T-helper 2 cell (primary cell): ENCODE measurements around the gene SLC35E2B.
"Not testable (repeated sequence)": the region's sequence is repeated elsewhere in the genome, so short reads cannot be mapped to it uniquely, and the experiment has no call there.

Source experiments
- DNase-seq, 5 experiments: peaks; one replicate each; pipeline versions ENCODE4 v3.0.0 to v3.0.0-alpha.2; 2012 to 2022

SLC35E2B gene

GRCh38 chr1:1637479-1637875, 55.1 kb downstream of the SLC35E2B start:
- not testable (repeated sequence) for DNase-seq

DNA sequence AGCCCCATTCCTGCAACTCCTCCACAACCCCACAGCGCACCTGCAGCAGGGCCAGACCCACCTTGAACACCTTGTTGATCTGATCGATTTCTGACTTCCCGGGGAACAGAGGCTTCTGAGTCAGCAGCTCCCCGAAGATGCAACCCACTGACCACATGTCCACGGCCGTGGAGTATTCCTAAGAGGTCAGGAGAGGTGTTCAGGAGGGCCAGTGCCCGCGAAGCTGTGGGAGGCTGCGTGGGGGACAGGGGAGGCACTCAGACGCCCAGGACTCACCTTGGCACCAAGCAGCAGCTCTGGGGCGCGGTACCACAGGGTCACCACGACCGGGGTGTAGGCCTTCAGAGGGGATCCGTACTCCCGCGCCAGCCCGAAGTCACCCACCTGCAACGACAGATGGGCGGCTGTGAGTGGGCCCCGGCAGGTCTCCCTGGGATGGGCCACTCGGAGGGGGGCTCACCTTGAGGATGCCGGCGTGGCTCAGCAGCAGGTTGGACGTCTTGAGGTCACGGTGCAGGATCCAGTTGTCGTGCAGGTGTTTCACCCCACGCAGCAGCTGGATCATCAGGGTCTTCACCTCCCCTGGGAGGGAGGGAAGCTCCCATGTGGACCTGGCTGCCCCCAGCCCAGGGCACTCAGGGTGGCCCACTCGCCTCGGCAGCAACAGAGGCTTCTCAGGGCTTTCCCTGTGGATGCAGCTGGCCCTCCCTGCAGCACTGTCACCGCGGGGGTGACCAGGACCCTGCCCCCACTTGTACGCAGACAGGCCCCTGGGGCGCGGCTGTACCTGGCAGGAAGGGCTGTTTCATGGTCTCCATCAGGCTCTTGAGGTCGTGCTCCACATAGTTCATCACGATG, 55.7 kb downstream of the SLC35E2B start:
- DNase-seq, result not testable (repeated sequence)

DNA sequence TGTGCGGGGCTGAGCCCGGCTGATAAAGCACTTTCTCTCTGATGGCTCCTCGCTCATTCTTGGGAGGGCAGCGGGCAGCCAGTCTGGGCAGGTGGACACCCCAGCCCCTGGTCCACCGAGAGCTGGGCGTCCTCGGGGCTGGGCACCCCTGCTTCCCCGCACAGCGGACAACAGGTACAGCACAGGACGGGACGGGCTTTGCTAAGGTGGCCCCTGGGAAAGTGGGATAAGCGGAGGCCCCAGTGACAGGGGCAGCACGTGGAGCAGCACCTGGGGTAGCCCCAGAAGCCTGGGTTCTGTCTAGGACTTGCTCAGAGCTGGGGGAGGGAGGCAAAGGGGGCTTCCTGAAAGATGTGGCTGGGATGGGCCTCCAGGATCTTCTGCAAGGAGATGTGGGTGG, 58.0 kb downstream of the SLC35E2B start:
- not testable (repeated sequence) for DNase-seq

DNA sequence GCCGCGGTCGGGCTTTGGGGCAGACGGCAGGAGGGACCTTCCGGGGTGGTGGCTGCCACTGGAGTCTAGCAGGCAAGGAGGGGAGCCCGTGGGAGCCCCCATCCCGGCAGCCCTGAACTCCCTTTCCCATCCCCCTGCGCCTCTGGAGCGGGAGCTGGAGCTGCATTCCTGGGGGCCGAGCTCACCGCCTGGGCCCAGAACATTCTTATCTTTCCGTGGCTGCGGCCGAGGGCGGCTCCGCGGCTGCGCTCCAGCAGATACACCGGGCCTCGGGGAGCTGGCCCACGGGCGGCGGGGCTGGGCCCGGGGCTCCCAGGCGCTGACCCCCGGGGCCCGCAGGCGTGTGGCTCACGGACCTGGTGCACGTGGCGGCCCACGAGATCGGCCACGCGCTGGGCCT, 59.2 kb downstream of the SLC35E2B start:
- DNase-seq, result not testable (repeated sequence)

- no peak for DNase-seq
Measured at GRCh38 chr1:1631782-1632420, 60.7 kb downstream of the SLC35E2B start, which contains the start of gene MMP23B. Gene MMP23B (plus strand): TSS chr1:1632173. CDS start chr1:1632219, 46 bp downstream.

DNA sequence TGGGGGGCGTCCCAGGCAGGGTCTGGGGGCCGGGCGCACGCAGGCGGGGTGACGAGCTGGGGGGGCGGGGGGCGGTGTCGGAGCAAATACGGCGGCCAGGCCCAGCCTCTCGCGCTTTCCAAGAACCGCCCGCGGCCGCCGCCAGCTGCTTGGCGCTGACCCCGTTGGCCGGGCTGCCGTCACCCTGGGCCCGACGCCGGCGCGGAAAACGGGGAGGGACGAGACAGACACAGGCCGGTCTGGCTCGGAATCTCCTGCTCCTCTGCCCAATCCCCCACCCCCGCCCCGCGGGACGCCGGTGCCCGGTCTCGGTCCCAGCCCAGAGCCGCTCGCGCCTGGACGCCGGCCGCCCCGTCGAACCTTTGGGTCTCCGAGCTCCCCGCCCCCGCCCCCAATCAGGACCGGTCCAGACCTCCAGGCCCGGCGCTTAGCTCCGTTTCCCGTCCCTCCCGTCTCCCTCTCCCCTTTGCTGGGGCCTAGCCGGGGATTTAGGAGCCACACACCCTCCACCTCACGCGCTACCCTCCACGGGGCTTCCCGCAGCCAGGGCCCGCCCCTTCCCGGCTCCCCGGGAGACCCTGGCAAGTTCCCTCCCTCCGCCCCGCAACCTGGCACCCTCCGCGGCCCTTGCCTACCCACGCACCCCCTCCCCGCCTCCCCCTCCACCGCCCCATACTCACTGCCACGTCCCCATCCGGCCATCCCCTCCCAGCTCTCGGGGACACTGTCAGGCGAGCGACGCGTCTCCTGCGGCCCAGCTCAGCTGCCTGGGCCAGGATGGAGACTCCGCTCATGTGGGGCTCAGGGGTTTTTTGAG, 61.4 kb downstream of the SLC35E2B start:
- DNase-seq, result peak in 2 of 5 experiments; percentile 39 to 57

DNA sequence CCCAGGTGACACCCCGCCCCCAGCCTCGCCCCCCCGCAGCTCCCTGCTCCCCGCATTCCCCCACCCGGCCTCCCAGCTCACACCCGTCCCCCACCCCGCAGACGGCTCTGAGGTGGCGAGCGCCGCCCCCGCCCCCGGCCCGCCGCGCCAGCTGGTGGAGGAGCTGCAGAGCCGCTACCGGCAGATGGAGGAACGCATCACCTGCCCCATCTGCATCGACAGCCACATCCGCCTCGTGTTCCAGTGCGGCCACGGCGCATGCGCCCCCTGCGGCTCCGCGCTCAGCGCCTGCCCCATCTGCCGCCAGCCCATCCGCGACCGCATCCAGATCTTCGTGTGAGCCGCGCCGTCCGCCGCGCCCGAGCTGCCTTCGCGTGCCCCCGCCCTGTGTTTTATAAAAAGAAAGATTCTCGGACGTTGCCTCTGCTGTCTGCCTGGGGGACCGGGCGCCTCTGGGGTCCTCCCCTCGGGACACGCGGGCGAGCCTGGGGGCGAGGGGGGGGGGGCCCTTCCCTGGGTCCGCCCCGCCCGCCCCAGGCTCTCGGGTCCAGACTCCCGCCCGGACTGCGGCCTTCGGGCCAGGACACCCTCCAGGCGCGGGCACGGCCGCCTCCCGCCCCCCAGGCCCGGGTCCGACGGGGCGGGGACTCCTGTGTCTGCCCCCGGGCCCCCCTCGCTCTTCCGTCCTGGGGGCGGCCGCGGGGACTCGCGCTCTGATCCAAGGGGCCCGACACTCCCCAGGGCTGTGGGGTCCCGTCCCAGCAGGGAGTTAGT, 62.2 kb downstream of the SLC35E2B start:
- peak; percentile 82 to 98 (median 94) for DNase-seq

DNA sequence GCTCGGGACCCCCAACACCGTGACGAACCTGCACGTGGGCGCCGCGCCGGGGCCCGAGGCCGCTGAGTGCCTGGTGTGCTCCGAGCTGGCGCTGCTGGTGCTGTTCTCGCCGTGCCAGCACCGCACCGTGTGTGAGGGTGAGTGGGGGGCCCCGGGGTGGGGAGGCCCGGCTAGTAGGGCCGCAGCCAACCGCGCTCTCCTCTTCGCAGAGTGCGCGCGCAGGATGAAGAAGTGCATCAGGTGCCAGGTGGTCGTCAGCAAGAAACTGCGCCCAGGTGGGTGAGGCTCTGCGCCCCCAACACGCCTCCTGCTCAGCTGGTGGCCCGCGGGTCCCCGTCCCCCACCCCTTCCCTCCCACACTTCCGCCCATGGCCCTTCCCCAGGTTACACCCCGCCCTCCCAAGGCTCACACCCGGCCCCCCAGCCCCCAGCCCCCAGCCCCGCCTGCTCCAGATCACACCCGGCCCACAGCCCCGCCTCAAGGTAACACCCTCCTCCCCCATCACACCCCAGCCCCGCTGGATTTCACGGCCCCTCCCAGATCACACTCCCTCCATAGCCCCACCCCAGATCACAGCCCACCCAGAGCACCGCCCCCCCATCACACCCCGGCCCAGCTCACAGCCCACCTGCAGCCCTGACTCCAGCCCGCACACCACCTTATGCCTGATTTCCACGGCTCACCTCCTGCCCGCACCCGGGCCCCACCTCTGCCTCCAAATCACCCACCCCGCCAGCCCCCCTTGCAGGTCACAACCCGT, 63.0 kb downstream of the SLC35E2B start:
- DNase-seq, result peak in 4 of 5 experiments; percentile 35 to 95 (median 77)

- DNase-seq, result peak in 3 of 5 experiments; percentile 31 to 47 (median 40)
Measured at GRCh38 chr1:1628754-1629429, 63.7 kb downstream of the SLC35E2B start.

GRCh38 chr1:1627829-1628753, 64.5 kb downstream of the SLC35E2B start:
- no peak for DNase-seq

DNA sequence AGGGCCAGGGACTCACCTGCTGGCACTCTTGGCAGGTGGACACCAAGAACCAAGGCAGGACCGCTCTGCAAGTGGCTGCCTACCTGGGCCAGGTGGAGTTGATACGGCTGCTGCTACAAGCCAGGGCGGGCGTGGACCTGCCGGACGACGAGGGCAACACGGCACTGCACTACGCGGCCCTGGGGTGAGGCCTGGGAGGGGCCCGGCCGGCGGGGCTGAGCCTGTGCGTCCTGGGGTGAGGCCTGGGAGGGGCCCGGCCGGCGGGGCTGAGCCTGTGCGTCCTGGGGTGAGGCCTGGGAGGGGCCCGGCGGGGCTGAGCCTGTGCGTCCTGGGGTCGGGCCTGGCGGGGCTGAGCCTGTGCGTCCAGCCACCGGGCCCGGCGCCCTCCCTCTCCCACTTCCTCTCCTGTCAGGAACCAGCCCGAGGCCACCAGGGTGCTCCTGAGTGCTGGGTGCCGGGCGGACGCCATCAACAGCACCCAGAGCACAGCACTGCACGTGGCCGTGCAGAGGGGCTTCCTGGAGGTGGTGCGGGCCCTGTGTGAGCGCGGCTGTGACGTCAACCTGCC, 65.2 kb downstream of the SLC35E2B start:
- no peak for DNase-seq

GRCh38 chr1:1626207-1627141, 66.1 kb downstream of the SLC35E2B start:
- no peak for DNase-seq

DNA sequence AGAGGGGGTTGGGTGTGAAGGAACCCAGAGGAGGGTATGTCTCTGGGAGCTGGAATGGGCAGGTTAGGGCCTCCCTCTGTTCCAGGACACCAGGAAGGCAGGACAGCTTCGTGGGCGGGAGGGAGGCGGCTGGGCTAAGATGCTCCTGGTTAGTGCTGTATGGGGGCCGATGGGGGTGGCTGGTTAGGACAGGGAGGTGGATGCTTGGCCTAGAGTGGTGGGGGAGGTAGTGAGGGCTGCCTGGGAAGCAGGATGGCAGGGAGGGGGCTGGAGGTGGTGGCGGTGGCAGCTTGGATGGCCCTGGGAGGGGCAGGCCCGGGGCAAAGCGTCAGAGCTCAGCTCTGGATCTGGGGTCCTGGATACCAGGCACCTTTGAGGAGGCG, 66.8 kb downstream of the SLC35E2B start:
- no peak for DNase-seq

- DNase-seq, result no peak
Measured at GRCh38 chr1:1625404-1625775, 67.2 kb downstream of the SLC35E2B start.

GRCh38 chr1:1624443-1625403, 67.9 kb downstream of the SLC35E2B start:
- DNase-seq, result no peak

DNA sequence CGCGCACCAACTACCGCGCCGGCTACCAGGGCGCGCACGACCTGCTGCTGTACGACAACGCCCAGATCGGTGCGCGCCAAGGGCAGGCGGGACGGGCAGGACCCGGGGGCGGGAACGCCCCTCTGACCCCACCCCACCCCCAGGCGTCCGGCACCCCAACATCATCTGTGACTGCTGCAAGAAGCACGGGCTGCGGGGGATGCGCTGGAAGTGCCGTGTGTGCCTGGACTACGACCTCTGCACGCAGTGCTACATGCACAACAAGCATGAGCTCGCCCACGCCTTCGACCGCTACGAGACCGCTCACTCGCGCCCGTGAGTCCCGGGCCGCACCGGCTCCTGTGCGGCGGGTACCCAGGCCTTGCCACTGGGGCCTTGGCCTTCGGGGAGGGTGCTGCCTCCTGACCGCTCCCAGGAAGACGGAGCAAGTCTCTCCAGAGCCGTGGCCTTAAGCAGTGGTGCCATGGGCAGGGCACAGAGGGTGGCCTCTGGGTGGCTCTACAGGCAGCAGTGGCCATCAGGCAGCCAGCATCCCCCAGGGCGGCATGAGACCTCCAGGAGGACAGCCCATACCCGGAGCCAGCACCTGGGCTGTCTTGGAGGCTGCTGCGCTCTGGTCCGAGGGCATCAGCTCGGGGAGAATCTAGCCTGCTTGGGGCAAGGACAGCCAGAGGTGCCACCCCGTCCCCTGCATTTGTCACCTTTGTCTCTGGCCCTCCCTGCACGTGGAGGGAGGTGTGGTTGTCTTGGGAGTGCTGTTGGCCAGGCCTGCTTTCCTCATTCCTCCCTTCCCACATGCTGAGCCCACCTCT, 68.8 kb downstream of the SLC35E2B start:
- no peak for DNase-seq
